C4-2B (cell line): ENCODE results near the gene PCDHA4.

Experiments
- CTCF ChIP-seq: fragments of 450-650 bp; conservative IDR thresholded peaks from 2 replicates; pipeline ENCODE4 v1.5.1; 2017; ENCODE audit warnings: mild to moderate bottlenecking
- ZFX ChIP-seq: fragments of 450-650 bp; IDR thresholded peaks from 2 replicates; pipeline ENCODE4 v1.6.1; 2017

- no peak for TF ChIP-seq CTCF
- TF ChIP-seq ZFX: no peak
Measured at GRCh38 chr5:140764177-140764973, 42.5 kb upstream of the PCDHA4 start.
